ENCODE measurements around the gene ZNF599. TPM values are rescaled to one million over a fixed set of nuclear protein-coding genes. Genes with fewer than 3 reads are reported as not detected.
"Not testable (repeated sequence)": the region's sequence is repeated elsewhere in the genome, so short reads cannot be mapped to it uniquely, and the experiment has no call there.

The ZNF599 gene
- total RNA-seq = 3.8 TPM

DNA sequence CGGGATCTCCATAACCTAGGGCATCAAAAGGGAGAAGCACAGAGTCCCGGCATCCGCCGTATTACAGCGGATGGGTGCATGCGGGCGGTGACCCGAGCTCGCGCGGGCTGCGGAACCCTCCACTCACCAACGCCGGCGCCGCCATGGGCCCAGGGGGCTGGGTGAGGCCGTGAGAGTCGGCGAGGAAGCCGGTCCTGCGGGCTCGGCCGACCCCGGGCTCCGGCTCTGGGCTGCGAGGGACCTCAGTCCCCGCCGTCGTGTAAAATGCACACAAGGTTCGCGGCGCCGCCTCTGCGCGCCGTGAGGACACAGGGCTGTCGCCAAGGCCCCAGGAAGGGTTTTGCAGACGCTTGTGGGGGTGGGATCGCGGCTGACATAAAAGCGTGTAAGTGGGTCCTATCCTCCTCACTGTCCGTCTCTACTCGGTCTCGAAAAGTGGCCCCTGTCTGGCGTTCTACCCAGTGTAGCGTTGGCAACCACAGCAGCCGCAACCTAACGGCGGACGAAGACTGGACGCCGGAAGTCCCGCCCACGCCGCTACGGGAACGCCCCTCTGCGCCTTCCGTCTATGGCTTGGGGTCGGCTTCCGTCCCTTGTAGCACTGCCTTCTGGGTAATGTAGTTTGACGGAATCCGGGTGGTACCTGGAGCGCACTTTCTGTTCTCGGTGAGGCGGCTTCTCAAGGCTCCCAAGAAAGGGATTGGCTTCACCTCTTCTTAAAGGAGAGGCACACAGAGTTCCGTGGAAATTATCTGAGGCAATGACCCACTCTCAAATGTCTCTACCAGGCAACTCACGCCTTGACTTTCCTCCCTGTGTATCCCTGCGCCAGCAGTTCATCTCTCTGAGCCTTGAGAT, at the start of gene ZNF599:
Gene ZNF599, minus strand, starts transcription at position 519 of the 858 bp plus-strand sequence. Its CDS starts 374 bp downstream, at position 145.
- DNase-seq = peak; percentile 74

- DNase-seq = no peak
These were observed 45.3 kb upstream of the ZNF599 start for GRCh38 chr19:34818270-34818669.

DNA sequence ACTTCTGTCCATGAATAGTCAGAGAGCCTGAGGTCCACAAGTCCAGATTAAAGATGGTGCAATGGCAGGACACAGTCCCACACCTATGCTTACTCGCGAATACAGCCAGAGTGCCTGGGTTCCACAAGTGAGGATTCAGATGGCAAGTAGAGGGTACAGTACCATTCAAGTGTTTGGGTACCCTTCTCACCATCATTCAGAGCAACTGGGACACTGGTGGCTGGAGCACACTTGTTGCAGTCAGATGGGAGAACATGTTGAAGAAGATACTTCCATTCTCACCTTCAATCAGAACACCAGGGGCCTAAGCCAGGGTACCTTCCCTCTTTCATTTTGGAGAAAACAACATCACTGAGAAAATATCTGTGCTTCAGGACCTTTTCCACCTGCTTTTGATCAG, 43.7 kb upstream of the ZNF599 start:
- no peak for DNase-seq

DNA sequence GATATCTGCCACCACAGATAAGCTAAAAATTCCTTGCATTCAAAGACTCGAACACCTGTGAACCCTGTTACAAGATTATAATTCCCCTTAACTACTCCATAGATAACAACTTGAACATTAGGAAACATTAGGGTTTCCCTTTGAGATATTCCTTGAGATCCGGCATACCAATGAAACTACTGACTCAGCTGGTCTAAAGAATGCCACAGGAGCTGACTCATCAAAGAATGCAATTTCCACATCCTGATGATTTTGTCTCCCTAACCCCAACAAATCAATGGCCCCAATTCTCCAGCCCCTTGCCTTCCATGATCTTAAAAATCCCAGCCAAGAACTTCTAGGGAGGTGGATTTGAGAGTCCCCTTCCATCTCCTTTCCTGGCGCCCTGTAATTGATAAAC, 35.6 kb upstream of the ZNF599 start:
- DNase-seq = no peak

DNA sequence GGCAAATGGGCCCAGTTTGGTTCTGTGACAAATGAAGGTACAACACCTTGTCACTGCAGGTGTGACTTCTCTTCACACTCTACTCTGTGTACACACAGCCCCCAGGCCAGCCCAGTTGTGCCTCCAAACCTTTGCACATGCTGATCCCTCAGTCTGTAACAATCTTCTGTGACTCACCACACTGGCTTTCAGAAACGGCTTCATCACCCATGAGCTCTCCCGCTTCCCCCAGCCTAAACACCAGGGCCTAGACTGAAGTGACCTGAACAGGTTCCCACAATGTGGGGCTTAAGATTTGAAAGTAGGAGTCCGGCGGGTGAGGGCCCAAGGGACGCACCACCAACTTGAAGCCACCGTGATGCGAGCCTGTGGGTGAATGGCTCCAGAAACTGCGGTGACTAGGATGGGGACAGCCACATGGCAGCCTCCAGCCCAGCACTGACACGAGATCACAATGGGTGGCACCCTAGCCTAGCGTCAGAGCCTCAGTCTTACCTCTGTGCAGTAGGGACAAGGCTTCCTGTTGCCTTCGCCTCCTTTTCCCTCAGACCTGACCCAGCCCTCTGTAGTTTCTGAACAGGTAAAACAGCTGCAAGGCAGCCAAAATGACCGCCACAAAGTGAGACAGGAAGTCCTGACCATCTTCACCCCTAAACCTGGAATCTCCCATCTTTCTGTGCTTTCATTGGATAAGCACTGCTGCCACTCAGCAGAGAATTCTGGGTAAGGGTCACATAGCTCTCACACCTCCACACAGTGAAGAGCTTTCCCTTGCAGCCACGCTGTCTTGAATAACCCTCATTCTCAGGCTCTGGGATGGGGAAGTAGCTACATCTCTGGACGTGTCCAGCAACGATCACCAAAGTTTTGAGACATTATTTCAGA, 34.2 kb upstream of the ZNF599 start:
- DNase-seq = no peak

DNA sequence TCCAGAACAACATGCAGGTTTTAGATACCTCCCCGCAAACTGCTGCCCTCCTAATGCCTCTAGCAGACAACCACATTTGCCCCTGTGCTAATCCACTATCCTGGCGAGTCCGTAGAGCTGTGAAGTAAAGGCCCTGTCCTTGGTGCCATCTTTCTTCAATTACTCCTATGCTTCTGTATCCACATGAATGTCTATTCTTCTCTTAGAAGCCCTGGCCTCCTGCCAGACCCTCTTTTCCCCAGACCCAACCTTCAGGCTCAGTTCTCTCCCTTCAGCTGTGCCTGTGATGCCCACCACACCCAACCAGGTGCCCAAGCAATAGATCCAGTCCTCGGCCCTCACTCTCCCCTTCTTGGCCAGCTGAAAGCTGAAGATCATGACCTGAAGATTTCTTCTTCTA, 31.1 kb upstream of the ZNF599 start:
- DNase-seq = no peak

DNA sequence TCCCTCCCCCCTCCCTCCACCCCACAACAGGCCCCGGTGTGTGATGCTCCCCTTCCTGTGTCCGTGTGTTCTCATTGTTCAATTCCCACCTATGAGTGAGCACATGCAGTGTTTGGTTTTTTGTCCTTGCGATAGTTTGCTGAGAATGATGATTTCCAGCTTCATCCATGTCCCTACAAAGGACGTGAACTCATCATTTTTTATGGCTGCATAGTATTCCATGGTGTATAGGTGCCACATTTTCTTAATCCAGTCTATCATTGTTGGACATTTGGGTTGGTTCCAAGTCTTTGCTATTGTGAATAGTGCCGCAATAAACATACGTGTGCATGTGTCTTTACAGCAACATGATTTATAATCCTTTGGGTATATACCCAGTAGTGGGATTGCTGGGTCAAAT, 23.9 kb upstream of the ZNF599 start:
- not testable (repeated sequence) for DNase-seq

DNA sequence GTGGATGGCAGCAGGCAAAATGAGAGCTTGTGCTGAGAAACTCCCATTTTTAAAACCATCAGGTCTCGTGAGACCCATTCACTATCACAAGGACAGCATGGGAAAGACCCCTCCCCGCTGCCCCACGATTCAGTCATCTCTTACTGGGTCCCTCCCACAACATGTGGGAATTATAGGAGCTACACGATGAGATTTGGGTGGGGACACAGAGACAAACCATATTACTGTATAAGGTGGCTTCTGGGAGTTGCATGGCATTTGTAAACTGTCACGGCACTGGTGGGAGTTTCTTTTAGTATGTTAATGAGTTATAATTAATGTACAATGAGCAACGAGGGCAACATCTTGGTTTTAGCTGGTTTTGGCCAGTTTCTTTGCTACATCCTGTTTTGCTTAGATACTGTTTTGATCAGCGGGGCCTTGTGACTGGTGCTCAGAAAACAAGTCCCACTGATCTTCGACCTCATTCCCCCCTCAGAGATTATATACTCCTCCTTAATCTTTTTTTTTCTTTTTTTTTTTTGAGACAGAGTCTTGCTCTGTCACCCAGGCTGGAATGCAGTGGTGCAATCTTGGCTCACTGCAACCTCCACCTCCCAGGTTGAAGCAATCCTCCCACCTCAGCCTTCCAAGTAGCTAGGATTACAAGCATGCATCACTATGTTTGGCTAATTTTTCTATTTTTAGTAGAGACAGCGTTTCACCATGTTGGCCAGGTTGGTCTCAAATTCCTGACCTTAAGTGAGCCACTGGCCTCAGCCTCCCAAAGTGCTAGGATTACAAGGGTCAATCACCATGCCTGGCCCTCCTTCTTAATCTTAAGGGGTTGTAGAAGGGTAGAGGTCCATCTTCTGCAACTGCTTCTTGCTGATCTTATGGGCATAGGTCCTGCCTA, 21.3 kb upstream of the ZNF599 start:
- DNase-seq = no peak

DNA sequence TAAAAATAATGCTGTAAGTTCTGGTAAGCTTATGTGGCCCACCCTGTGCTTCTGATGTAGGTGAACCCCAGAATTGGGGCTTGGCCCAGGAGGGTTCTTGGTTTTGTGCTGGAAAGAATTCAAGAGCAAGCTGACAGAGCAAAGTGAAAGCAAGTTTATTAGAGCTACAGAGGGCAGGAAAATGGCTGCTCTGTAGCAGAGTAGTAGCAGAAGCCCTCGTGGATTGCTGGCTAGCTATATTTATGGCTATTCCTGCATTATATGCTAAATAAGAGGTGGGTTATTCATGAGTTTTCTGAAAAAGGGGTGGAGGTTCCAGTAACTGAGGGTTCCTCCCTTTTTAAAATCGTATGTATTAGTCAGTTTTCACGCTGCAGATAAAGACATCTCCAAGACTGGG, 20.6 kb upstream of the ZNF599 start:
- DNase-seq = no peak

GRCh38 chr19:34788074-34788473, 15.1 kb upstream of the ZNF599 start:
- DNase-seq = no peak

GRCh38 chr19:34787059-34787824, 14.2 kb upstream of the ZNF599 start:
- no peak for DNase-seq

DNA sequence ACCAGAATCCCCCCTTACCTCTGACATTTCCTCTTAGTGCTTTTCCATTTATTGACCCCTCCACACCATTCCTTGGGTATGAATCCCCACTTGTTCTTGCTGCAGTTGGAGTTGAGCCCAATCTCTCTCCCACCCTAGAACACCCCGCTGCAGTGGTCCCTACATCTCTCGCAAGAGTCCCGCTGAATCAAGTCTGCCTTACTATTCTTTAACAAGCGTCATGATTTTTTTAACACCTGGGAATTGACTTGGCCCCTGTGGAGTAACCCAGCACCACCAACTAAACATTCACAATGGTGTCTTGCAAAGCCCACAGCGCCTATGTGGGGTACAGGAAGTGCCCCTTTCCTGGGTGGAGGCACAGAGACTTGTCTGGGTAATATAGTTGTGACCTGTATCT, 13.2 kb upstream of the ZNF599 start:
- DNase-seq = no peak

GRCh38 chr19:34779652-34780051, 6.6 kb upstream of the ZNF599 start:
- DNase-seq = no peak

DNA sequence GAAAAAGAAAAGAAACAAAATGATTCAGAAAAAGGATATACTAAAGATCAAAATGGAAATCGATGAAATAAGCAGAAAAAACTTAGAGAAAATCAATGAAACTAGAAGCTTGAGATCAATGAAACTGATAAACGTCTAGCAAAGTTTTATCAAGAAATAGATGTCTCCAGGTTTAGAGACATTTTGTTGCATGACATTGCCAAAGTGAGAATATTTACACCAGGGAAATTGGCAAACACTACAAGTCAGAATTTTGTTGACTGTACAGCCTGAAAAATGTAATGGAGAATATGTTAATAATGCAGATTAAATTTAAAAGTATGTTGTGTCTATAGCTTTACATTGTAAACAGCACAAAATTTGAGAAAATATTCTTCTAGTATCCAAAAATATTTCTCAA, 5.3 kb upstream of the ZNF599 start:
- no peak for DNase-seq

DNA sequence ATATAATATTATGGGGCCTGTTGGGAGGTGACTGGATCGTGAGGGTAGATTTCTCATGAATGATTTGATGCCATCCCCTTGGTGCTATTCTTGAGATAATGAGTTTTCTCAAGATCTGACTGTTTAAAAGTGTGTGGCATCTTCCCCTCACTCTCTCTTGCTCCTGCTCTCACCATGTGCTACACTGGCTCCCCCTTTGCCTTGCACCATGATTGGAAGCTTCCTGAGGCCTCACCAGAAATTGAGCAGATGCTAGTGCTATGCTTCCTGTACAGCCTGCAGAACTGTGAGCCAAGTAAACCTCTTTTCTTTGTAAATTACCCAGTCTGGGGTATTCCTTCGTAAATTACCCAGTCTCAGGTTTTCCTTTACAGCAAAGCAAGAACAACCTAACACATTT, 1.8 kb upstream of the ZNF599 start:
- no peak for DNase-seq

DNA sequence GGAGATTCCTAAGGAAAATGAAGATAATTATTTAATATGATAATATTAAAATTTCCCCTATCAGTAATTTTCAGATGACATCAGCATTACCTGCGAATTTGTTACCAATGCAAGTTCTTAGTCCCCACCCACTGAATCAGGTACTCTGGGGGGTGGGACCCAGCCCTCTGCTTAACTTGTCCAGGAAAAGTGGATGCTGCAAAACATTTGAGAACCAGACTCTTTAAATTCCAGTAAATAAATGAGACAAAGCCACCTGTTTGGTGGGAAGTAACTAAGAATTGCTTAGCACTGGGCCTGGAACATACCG, 495 bp upstream of the ZNF599 start:
- no peak for DNase-seq

DNA sequence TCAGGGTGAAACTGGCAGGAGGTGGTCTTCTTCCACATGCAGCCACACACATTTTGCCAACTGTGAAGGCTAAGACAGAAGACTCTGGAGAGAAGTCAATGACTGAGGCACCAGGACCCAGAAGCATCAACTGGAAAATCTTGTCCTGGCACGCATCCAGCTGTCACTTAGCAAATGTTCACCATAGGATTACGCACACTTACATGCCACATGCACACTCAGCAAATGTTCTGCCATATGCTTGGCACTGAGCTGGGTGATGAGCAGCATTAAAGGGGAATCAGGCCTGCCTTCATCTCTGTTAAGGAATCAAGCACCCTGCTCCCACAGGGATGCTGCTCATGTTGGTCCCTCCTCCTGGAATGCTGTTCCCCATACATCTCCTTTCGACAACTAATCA, 5.1 kb downstream of the ZNF599 start:
- DNase-seq = no peak

DNA sequence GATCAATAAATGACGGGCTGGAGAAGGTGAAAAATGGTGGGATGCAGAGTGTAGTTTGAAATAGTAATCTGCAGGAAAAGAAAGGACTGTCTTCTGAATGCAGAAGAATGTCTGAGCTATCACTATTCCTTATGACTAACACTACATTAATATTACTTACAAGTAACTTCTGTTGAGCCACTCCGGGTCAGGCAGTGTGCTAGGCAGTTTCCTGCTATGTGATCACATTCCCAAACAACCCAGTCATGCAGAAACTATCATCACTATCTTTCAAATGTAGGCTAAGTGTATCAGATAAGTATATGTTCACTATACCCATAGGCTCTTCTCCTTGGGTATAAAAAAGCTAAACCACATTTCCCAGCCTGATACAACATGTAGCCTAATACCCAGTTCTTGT, 6.6 kb downstream of the ZNF599 start:
- DNase-seq = no peak

DNA sequence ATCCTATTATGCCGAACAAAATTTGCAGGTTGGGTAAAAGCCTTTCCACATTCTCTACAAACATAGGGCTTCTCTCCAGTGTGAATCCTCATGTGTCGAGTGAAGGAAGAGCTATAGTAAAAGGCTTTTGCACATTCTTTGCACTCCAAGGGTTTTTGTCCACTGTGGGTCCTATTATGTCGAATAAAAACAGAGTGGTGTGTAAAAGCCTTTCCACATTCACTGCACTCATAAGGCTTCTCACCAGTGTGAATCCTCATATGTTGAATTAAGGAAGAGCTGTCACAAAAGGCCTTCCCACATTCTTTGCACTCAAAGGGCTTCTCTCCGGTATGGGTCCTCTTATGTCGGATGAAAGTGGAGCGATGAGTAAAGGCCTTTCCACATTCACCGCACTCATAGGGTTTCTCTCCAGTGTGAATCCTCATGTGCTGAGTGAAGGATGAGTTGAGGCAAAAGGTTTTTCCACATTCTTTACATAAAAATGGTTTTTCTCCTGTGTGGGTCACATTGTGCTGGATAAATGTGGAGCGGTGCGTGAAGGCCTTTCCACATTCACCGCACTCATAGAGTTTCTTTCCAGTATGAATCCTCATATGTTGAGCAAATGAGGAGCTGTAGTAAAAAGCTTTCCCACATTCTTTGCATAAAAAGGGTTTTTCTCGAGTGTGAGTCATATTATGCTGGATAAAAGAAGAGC, 13.6 kb downstream of the ZNF599 start:
- no peak for DNase-seq

DNA sequence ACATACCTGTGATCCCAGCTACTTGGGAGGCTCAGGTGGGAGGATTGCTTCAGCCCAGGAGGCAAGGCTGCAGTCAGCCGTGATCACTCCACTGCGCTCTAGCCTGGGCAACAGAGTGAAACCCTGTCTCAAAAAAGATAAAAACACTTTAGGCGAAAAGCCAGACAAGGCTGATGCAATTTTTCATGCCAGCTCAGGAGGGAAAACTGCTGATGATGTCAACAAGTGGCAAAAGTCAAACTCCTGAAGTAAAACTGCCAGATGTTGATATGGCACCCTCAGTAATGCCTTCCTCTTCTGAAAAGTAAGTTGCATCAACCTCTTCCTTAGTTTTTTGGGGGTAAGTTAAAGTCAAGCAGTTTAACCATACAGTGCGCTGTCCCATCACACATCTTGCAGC, 15.6 kb downstream of the ZNF599 start:
- DNase-seq = no peak

Data from skin of body (tissue), 2 donors.